SK-N-MC (cell line): ENCODE results near the gene SNCA.

Experiments
- DNase-seq: peaks from one replicate; pipeline ENCODE4 v3.0.0-alpha.2; 2011; ENCODE audit warnings: low read depth, low spot score
- H3K27ac ChIP-seq: fragments of 200-600 bp; sonication (generic); 2 replicates; pipeline ENCODE4 v1.5.1; 2016; ENCODE audit warnings: mixed run types
- H3K36me3 ChIP-seq: fragments of 200-600 bp; sonication (generic); 2 replicates; pipeline ENCODE4 v1.6.1; 2017; ENCODE audit warnings: antibody characterized with exemption, low read length, mixed read lengths; ENCODE audit not compliant: insufficient read depth
- H3K4me3 ChIP-seq: fragments of 200-600 bp; sonication (generic); 2 replicates; pipeline ENCODE4 v1.5.1; 2016
- H3K9ac ChIP-seq: fragments of 200-600 bp; sonication (generic); 2 replicates; pipeline ENCODE4 v1.8.0; 2017; ENCODE audit warnings: mixed run types, mixed read lengths; ENCODE audit not compliant: insufficient read length
- H3K9me3 ChIP-seq: fragments of 200-600 bp; sonication (generic); 2 replicates; pipeline ENCODE4 v1.6.1; 2017; ENCODE audit warnings: low read depth, mild to moderate bottlenecking, antibody characterized with exemption, low read length, moderate library complexity, mixed read lengths
- EZH2 ChIP-seq: fragments of 200-600 bp; sonication (generic); IDR thresholded peaks from one replicate; pipeline ENCODE4 v1.6.1; 2017; ENCODE audit warnings: antibody characterized with exemption
- FOXP2 ChIP-seq: optimal IDR thresholded peaks from 2 replicates; pipeline ENCODE3; 2011; ENCODE audit warnings: mild to moderate bottlenecking, moderate library complexity; ENCODE audit not compliant: insufficient read depth; ENCODE audit errors: extremely low read length, control extremely low read depth
- POLR2AphosphoS5 ChIP-seq: IDR thresholded peaks from 2 replicates; pipeline ENCODE4 v1.6.1; 2012; ENCODE audit warnings: mild to moderate bottlenecking, low read depth, low read length, borderline replicate concordance

SNCA gene

DNA sequence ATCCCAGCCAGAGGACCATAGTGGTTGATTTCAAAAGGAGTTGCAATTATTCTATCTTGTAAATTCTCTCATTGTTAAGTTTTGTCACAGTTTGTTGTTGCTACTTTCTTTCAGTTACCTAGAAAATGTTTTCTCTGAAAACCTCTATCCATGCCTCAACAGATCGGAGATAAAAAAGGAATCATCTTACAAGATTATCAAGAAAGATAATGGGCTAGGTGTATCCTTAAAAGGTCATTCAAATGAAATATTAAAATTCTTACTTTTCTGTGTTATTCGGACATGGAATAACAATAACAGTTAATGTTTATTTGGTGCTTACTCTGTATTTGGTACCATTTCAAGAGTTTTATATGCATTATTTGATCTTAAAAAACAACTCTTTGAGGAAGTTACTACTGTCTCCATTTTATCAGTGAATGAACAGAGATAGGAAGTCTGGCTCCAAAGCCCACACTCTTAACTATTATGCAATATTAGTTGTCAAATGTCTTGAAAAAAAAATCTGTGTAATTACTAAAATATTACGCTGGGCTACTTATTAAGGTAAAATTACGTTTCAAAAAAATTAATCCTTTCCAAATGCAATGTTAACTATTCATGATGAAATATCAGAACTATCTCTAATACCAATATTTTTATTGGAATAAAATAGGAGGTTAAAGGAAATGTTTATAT, 97.5 kb downstream of the SNCA start:
- H3K36me3 ChIP-seq, result no peaks in the 10 kb centered on the region
- no peak overlapping the region for H3K27ac ChIP-seq
- TF ChIP-seq POLR2AphosphoS5, result no peak
- no peak for TF ChIP-seq EZH2
- no peak for TF ChIP-seq FOXP2
- no peak overlapping the region for H3K4me3 ChIP-seq
- no peak for DNase-seq
- no peak overlapping the region for H3K9ac ChIP-seq
- no peaks in the 10 kb centered on the region for H3K9me3 ChIP-seq

DNA sequence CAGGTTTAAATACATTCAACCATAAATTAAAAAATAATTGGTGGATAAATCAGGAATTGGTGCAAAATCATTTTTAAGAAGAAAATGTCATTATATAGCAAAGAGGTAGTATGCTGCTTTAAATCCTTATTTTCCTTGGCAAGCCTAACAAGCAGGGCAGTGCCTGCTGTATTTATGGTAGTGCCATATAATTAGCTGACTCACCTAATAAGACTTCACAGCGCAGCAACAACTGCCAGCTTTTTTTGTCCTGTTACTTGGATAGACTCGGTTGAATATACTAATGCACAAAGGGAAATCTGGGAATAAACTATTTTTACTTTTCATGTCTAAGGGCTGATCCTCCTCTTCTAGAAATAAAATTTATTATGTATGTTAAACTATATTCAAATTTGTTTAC, 99.1 kb downstream of the SNCA start:
- no peaks in the 10 kb centered on the region for H3K9me3 ChIP-seq
- H3K4me3 ChIP-seq, result no peak overlapping the region
- no peak overlapping the region for H3K9ac ChIP-seq
- H3K36me3 ChIP-seq, result no peaks in the 10 kb centered on the region
- no peak for DNase-seq
- H3K27ac ChIP-seq, result no peak overlapping the region
- TF ChIP-seq FOXP2 (no peak), POLR2AphosphoS5 (no peak), EZH2 (no peak)

DNA sequence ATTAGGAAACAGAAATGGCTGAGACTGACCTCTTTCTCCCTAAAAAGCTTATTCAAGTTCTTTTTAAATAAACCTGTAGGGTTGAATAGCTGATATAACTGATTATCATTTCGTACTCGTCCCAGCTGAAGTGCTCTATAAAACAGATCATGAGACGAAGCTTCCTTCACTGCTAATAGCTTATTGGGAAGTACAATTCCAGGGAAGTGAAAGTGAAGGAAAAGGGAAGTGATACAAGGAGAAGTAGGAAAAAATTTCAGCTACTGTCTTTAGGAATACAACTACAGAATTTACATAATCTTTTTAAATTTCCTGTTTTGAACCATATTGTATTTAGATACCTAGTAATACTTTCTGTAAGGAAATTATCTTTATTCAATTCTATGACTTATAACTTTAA, 103.0 kb downstream of the SNCA start:
- H3K9ac ChIP-seq, result no peak overlapping the region
- H3K4me3 ChIP-seq, result no peak overlapping the region
- H3K9me3 ChIP-seq, result no peaks in the 10 kb centered on the region
- no peaks in the 10 kb centered on the region for H3K36me3 ChIP-seq
- no peak overlapping the region for H3K27ac ChIP-seq
- TF ChIP-seq EZH2, result no peak
- no peak for TF ChIP-seq FOXP2
- no peak for TF ChIP-seq POLR2AphosphoS5
- DNase-seq, result no peak

DNA sequence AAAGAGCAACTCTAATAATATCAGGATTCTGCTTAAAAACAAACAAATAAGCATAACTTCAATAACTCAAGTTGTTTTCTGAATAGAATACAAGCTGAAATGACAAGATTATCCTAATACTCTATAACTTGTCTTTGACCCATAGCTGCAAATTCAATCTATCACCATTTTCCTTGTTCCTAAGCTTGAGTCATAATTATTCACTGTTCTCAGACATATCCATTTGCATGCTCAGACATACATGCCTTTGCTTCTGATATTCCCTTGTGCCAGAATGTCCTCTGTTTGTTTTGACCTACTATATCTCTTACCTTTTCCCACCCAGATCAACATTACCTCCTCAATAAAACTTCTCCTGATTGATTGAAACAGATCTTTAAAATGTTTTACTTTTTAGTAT, 109.7 kb downstream of the SNCA start:
- no peak overlapping the region for H3K4me3 ChIP-seq
- H3K27ac ChIP-seq, result no peak overlapping the region
- no peak for TF ChIP-seq EZH2
- TF ChIP-seq POLR2AphosphoS5, result no peak
- TF ChIP-seq FOXP2, result no peak
- peaks cover 13% of the 10 kb centered on the region for H3K36me3 ChIP-seq
- H3K9me3 ChIP-seq, result no peaks in the 10 kb centered on the region
- no peak for DNase-seq
- H3K9ac ChIP-seq, result no peak overlapping the region

DNA sequence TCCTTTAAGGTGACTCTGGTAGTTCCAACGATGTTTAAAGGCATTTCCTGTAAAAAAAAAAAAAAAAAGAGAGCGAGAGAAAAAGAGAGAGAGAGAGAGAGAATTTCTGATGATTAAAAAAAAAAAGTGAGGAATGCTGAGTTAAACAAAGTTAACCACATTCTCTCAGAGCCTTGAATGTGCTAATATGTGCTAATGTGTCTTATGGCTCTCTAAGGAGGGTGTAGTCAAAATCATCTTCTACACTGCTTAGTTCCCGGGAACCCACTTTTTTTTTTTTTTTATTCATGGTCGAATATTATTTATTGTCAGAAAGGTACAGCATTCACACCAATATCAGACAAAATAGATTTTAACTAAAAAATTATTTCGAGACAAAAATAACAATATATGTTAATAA, 111.7 kb downstream of the SNCA start:
- no peak for TF ChIP-seq POLR2AphosphoS5
- no peak for TF ChIP-seq FOXP2
- no peak for TF ChIP-seq EZH2
- Histone ChIP-seq H3K4me3 (no peak overlapping the region), H3K9me3 (no peaks in the 10 kb centered on the region), H3K9ac (no peak overlapping the region), H3K36me3 (peaks cover 13% of the 10 kb centered on the region), H3K27ac (no peak overlapping the region)
- no peak for DNase-seq

DNA sequence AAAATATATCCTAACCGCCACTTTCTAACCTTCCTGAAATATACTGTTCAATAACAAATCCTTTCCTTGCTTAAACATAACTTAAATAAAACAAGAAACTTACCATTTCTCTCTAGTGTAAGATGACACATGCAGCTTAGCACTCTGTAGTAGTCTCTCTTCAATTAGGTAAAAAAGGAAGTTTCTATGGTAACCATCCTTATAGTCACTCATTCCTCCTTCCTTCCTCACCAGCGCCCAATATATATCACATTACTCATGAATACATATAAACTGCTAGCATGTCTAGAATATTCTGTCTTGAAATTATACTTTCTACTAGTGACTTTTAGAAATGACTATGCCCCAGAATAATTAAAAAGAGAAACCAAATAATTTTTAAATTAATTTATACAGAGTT, 112.2 kb downstream of the SNCA start:
- H3K4me3 ChIP-seq, result no peak overlapping the region
- DNase-seq, result no peak
- H3K27ac ChIP-seq, result no peak overlapping the region
- H3K36me3 ChIP-seq, result peaks cover 13% of the 10 kb centered on the region
- no peak for TF ChIP-seq EZH2
- H3K9me3 ChIP-seq, result no peaks in the 10 kb centered on the region
- no peak overlapping the region for H3K9ac ChIP-seq

DNA sequence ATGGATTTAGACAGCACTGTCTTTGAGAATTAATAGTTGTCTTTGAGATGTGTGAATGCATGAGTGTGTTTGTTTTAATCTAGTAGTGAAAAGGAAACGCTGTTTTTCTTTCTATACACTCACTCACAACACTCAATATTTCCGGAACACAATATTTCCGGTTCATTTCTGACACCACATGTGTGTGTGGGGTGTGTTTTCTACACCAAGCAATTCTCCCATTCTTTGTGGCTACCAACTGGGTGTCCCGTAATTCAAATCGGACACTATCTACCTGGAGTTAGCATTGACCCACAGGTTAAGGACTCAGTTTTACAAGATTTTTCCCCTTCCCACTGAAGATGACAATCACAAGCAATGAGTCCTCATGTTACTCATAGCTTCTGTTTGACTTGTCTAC, 113.9 kb downstream of the SNCA start:
- Histone ChIP-seq H3K27ac (no peak overlapping the region), H3K9ac (no peak overlapping the region), H3K4me3 (no peak overlapping the region), H3K36me3 (peaks cover 13% of the 10 kb centered on the region), H3K9me3 (no peaks in the 10 kb centered on the region)
- TF ChIP-seq FOXP2, result no peak
- no peak for TF ChIP-seq POLR2AphosphoS5
- TF ChIP-seq EZH2, result no peak
- DNase-seq, result no peak

DNA sequence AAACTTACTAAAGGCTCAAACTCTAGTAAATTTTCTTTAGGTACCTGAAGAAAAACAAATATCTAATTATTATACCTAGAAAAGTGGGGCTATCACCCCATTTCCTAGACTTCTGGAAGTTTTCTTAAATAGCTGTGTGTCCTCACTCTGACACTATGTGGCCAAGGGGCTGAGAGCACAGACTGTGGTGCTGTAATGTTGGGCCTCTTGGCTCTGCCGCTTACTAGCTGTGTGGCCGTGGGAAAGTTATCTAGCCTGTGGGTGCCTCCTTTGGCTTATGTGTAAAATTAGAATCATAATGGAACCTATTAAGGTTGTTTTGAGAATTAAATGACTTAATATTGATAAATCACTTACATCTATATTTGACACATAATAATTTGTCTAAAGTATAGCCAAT, 114.4 kb downstream of the SNCA start:
- peaks cover 10% of the 10 kb centered on the region for H3K36me3 ChIP-seq
- TF ChIP-seq POLR2AphosphoS5 (no peak), EZH2 (no peak), FOXP2 (no peak)
- no peak for DNase-seq
- no peak overlapping the region for H3K4me3 ChIP-seq
- H3K27ac ChIP-seq, result no peak overlapping the region
- no peak overlapping the region for H3K9ac ChIP-seq
- no peaks in the 10 kb centered on the region for H3K9me3 ChIP-seq

DNA sequence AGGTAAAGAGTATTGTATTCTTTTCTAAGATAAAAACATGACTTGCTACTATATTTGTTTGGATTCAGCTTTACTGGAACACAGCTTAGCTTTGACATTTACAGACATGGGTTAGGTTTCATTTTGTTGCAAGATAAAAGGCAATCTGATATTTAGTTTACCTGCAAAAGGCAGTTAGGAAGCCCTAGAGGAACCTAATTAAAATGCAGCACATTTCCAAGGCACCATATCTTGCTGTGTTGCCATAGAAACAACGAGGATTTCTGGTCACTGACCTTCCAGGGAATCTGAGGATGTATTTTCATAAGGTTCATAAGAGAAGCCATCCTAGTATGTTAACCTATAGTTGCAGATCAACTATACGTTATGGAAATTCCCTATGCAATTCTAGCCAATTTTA, 116.0 kb downstream of the SNCA start:
- Histone ChIP-seq H3K9me3 (no peaks in the 10 kb centered on the region), H3K4me3 (no peak overlapping the region), H3K36me3 (no peaks in the 10 kb centered on the region), H3K9ac (no peak overlapping the region), H3K27ac (no peak overlapping the region)
- no peak for DNase-seq
- TF ChIP-seq FOXP2, result no peak
- TF ChIP-seq EZH2, result no peak
- no peak for TF ChIP-seq POLR2AphosphoS5

DNA sequence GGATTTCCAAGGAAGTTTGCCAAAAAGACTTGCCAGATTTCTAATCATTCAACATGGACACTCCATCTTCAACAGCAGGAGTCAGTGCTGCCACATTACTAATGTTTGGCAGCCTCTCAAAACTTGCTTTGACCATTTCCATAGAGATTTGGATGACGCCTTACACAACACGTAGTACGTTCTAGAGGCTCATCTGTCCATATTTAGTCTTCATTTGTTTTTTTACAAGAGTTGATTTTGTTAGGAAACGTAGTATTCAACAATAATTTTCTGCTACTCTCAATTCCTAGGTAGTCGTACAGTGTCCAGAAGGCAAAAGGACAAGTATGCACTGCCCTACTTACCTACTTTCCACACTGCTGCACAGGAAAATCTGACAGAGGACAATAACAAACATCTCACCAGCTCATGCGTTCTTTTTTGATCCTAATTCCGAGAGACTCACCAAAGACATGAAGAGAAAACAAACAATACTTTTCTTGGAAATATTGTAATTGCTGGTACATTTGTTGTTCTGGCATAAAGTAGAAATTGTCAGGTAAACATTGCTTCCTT, 117.3 kb downstream of the SNCA start:
- H3K9ac ChIP-seq, result no peak overlapping the region
- no peak for DNase-seq
- TF ChIP-seq EZH2, result no peak
- H3K27ac ChIP-seq, result no peak overlapping the region
- no peaks in the 10 kb centered on the region for H3K36me3 ChIP-seq
- no peaks in the 10 kb centered on the region for H3K9me3 ChIP-seq
- H3K4me3 ChIP-seq, result no peak overlapping the region
